Endodermal cell (in vitro differentiated cells): ENCODE data around the gene NOXRED1. TPM values are rescaled to one million over a fixed set of nuclear protein-coding genes. Genes with fewer than 3 reads are reported as not detected.

Experiments used
- DNase-seq: peaks from one replicate; pipeline ENCODE4 v3.0.0-alpha.2; 2017
- H3K27ac ChIP-seq: 2 replicates; pipeline ENCODE4 v1.5.1; 2013; ENCODE audit warnings: mild to moderate bottlenecking, low read depth, low read length, moderate library complexity
- H3K27me3 ChIP-seq: 2 replicates; pipeline ENCODE4 v1.6.1; 2013; ENCODE audit warnings: mild to moderate bottlenecking, low read length, moderate library complexity; ENCODE audit not compliant: insufficient read depth, control insufficient read depth, poor library complexity, severe bottlenecking
- H3K36me3 ChIP-seq: 2 replicates; pipeline ENCODE4 v1.7.0; 2013; ENCODE audit warnings: mild to moderate bottlenecking, low read length, moderate library complexity; ENCODE audit not compliant: control insufficient read depth, insufficient read depth
- H3K4me1 ChIP-seq: one replicate; pipeline ENCODE4 v1.7.0; 2013; ENCODE audit warnings: low read length; ENCODE audit not compliant: control insufficient read depth, insufficient read depth
- H3K4me3 ChIP-seq: 2 replicates; pipeline ENCODE4 v1.5.1; 2013; ENCODE audit warnings: mild to moderate bottlenecking, low read length, moderate library complexity
- H3K9ac ChIP-seq: 2 replicates; pipeline ENCODE4 v1.6.1; 2013; ENCODE audit warnings: mild to moderate bottlenecking, low read length, moderate library complexity; ENCODE audit not compliant: poor library complexity, severe bottlenecking; ENCODE audit errors: extremely low read depth
- H3K9me3 ChIP-seq: 2 replicates; pipeline ENCODE4 v1.6.1; 2013; ENCODE audit warnings: mild to moderate bottlenecking, low read length, moderate library complexity; ENCODE audit not compliant: control insufficient read depth
- H3K27ac Mint-ChIP-seq: 2 replicates; pipeline ENCODE4 v1.8.0; 2020; ENCODE audit warnings: mixed read lengths
- H3K27me3 Mint-ChIP-seq: 2 replicates; pipeline ENCODE4 v1.8.0; 2021; ENCODE audit warnings: mild to moderate bottlenecking, mixed read lengths; ENCODE audit not compliant: insufficient read depth
- H3K36me3 Mint-ChIP-seq: 2 replicates; pipeline ENCODE4 v1.8.0; 2020; ENCODE audit warnings: low read depth, mixed read lengths
- H3K4me1 Mint-ChIP-seq: 2 replicates; pipeline ENCODE4 v1.8.0; 2020; ENCODE audit warnings: mixed read lengths
- H3K4me3 Mint-ChIP-seq: 2 replicates; pipeline ENCODE4 v1.8.0; 2020; ENCODE audit warnings: mild to moderate bottlenecking, moderate library complexity, mixed read lengths
- H3K9me3 Mint-ChIP-seq: 2 replicates; pipeline ENCODE4 v1.8.0; 2020; ENCODE audit warnings: mild to moderate bottlenecking, mixed read lengths
- WGBS, 2 experiments: methylation state at CpG; one replicate each; pipeline versions ENCODE4 v1.1.5 to v1.1.7; 2013; ENCODE audit warnings: missing lambda C conversion rate in 2 of 2, mixed read lengths in 1 of 2; ENCODE audit not compliant: insufficient coverage in 1 of 2, insufficient read length in 1 of 2; 5-methylcytosine and 5-hydroxymethylcytosine counted together
- total RNA-seq, 2 donors: library from RNA; stranded (reverse); fragmentation: NEBNext Ultra II Directional in 1 of 2; extraction: Animal tissue kit (Norgen Biotek cat#: 25700) in 1 of 2; gene quantifications; 2 replicates in 1 of 2; 3 replicates in 1 of 2; pipeline ENCODE4 v1.2.1, GENCODE V29; 2021
- TF ChIP-seq, protein P1 (sequence below): fragments of 200-600 bp; sonication (generic); conservative IDR thresholded peaks from 2 replicates; pipeline ENCODE4 v1.5.0; 2021; ENCODE audit warnings: antibody characterized with exemption, mild to moderate bottlenecking

NOXRED1 gene
- total RNA-seq, 2 donors from 2014 or later, result 0.49 to 0.92 TPM

- TF ChIP-seq, protein P1, sequence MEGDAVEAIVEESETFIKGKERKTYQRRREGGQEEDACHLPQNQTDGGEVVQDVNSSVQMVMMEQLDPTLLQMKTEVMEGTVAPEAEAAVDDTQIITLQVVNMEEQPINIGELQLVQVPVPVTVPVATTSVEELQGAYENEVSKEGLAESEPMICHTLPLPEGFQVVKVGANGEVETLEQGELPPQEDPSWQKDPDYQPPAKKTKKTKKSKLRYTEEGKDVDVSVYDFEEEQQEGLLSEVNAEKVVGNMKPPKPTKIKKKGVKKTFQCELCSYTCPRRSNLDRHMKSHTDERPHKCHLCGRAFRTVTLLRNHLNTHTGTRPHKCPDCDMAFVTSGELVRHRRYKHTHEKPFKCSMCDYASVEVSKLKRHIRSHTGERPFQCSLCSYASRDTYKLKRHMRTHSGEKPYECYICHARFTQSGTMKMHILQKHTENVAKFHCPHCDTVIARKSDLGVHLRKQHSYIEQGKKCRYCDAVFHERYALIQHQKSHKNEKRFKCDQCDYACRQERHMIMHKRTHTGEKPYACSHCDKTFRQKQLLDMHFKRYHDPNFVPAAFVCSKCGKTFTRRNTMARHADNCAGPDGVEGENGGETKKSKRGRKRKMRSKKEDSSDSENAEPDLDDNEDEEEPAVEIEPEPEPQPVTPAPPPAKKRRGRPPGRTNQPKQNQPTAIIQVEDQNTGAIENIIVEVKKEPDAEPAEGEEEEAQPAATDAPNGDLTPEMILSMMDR, result no peak
- WGBS, 2 experiments, result 80 to 84% methylated on average over 2 to 3 of the region's 3 CpGs
- Histone ChIP-seq H3K9me3 (no peaks in the 10 kb centered on the region), H3K4me3 (no peak overlapping the region), H3K4me1 (peaks cover 35% of the 10 kb centered on the region), H3K9ac (no peak overlapping the region), H3K27ac (no peak overlapping the region), H3K27me3 (no peaks in the 10 kb centered on the region), H3K36me3 (peaks cover 29% of the 10 kb centered on the region)
- H3K27ac Mint-ChIP-seq, result no peak overlapping the region
- H3K36me3 Mint-ChIP-seq, result peaks cover 37% of the 10 kb centered on the region
- no peaks in the 10 kb centered on the region for H3K9me3 Mint-ChIP-seq
- no peak overlapping the region for H3K4me3 Mint-ChIP-seq
- peaks cover 53% of the 10 kb centered on the region for H3K4me1 Mint-ChIP-seq
- no peak for DNase-seq
- H3K27me3 Mint-ChIP-seq, result no peaks in the 10 kb centered on the region
Measured at GRCh38 chr14:77344377-77344996, 78.8 kb downstream of the NOXRED1 start.

Other genes starting within 250 kb of the NOXRED1 start
- gene TMEM63C, start 241.7 kb downstream of the NOXRED1 start, total RNA-seq, result 1 to 10 TPM; 1.1 to 1.6 TPM
- gene NGB, start 152.3 kb downstream of the NOXRED1 start, total RNA-seq, result not detected
- gene POMT2, start 102.6 kb downstream of the NOXRED1 start, total RNA-seq, result 10 to 100 TPM; 58.5 to 70.6 TPM
- gene GSTZ1, start 102.5 kb downstream of the NOXRED1 start, total RNA-seq, result 10 to 100 TPM; 38.3 to 40.4 TPM
- 10 to 100 TPM; 20.5 to 27.6 TPM for gene TMED8, start 46.4 kb downstream of the NOXRED1 start, total RNA-seq
- gene SAMD15, start 46.1 kb downstream of the NOXRED1 start, total RNA-seq, result 1 to 10 TPM; 4.3 to 5.5 TPM
- 10 to 100 TPM; 26.7 to 29.8 TPM for gene VIPAS39, start 34.1 kb upstream of the NOXRED1 start, total RNA-seq
- gene AHSA1, start 34.6 kb upstream of the NOXRED1 start, total RNA-seq, result 100 to 1,000 TPM; 151 to 178 TPM
- gene ISM2, start 75.3 kb upstream of the NOXRED1 start, total RNA-seq, result 1 to 10 TPM; 1.3 to 1.6 TPM
- 10 to 100 TPM; 32.6 to 32.7 TPM for gene SPTLC2, start 193.1 kb upstream of the NOXRED1 start, total RNA-seq